Neural crest cell (in vitro differentiated cells): ENCODE measurements around the gene PDE11A. TPM values are rescaled to one million over a fixed set of nuclear protein-coding genes. Genes with fewer than 3 reads are reported as not detected.

Source experiments
- DNase-seq: peaks from one replicate; pipeline ENCODE4 v3.0.0; 2021; ENCODE audit warnings: low read depth, mixed read lengths, low spot score
- H3K27ac Mint-ChIP-seq: one replicate; pipeline ENCODE4 v1.8.0; 2021; ENCODE audit warnings: mild to moderate bottlenecking, mixed read lengths; ENCODE audit not compliant: unreplicated experiment
- H3K27me3 Mint-ChIP-seq: 2 replicates; pipeline ENCODE4 v1.8.0; 2021; ENCODE audit warnings: low read depth, mild to moderate bottlenecking, mixed read lengths
- H3K36me3 Mint-ChIP-seq: 2 replicates; pipeline ENCODE4 v1.8.0; 2021; ENCODE audit warnings: low read depth, mild to moderate bottlenecking, mixed read lengths
- H3K4me1 Mint-ChIP-seq: 2 replicates; pipeline ENCODE4 v1.8.0; 2021; ENCODE audit warnings: mixed read lengths
- H3K4me3 Mint-ChIP-seq: one replicate; pipeline ENCODE4 v1.8.0; 2021; ENCODE audit warnings: mild to moderate bottlenecking, mixed read lengths
- H3K9me3 Mint-ChIP-seq: 2 replicates; pipeline ENCODE4 v1.8.0; 2021; ENCODE audit warnings: mixed read lengths
- CTCF ChIP-seq: fragments of 200-600 bp; sonication (generic); conservative IDR thresholded peaks from 2 replicates; pipeline ENCODE4 v1.5.0; 2021; ENCODE audit warnings: antibody characterized with exemption, mild to moderate bottlenecking
- total RNA-seq: library from RNA; stranded (reverse); gene quantifications from 2 replicates; pipeline ENCODE4 v1.2.1, GENCODE V29; 2021

The PDE11A gene
- total RNA-seq, 1 donor from 2014 or later: 0.28 TPM

- H3K9me3 Mint-ChIP-seq: peaks cover 6% of the 10 kb centered on the region
- H3K27me3 Mint-ChIP-seq: peaks cover 2% of the 10 kb centered on the region
- TF ChIP-seq CTCF: no peak
- DNase-seq: no peak
- H3K4me1 Mint-ChIP-seq: peaks cover 49% of the 10 kb centered on the region
- no peak overlapping the region for H3K4me3 Mint-ChIP-seq
- peaks cover 4% of the 10 kb centered on the region for H3K36me3 Mint-ChIP-seq
- peak overlapping the region; percentile 36 for H3K27ac Mint-ChIP-seq
Observed at GRCh38 chr2:177603181-177603580, 469.4 kb downstream of the PDE11A start.

- Mint-ChIP-seq H3K4me1 (peaks cover 54% of the 10 kb centered on the region), H3K27me3 (peaks cover 2% of the 10 kb centered on the region), H3K27ac (peak overlapping the region; percentile 36)
Observed at GRCh38 chr2:177602611-177603164, 469.9 kb downstream of the PDE11A start.

DNA sequence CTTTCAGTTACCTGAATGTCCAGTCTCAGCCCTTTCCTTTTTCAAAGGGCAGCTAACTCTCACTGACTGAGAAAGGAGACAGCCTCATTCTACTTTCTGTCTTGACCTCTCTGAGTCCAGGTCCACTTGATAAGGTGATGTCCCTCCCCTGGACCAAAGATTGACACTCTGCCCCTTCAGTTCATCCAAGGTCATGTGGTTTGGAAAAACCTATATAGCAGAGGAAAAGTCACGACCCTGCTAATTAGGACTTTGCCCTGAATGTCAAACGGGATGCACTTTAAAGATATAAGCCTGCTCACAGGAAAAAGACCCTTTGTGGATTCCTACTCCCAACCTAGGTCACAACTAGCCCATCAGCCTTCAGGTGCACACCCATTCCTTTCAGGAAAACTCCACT is 471.7 kb downstream of the PDE11A start:
- DNase-seq: no peak
- Mint-ChIP-seq H3K4me1 (peaks cover 59% of the 10 kb centered on the region), H3K9me3 (no peaks in the 10 kb centered on the region), H3K27ac (no peak overlapping the region), H3K27me3 (no peaks in the 10 kb centered on the region), H3K4me3 (no peak overlapping the region), H3K36me3 (no peaks in the 10 kb centered on the region)
- no peak for TF ChIP-seq CTCF

More at GRCh38 chr2:177602611-177603164, 469.9 kb downstream of the PDE11A start:
- no peak for DNase-seq
- Mint-ChIP-seq H3K4me3 (no peak overlapping the region), H3K9me3 (peaks cover 4% of the 10 kb centered on the region), H3K36me3 (peaks cover 2% of the 10 kb centered on the region)
- no peak for TF ChIP-seq CTCF

DNA sequence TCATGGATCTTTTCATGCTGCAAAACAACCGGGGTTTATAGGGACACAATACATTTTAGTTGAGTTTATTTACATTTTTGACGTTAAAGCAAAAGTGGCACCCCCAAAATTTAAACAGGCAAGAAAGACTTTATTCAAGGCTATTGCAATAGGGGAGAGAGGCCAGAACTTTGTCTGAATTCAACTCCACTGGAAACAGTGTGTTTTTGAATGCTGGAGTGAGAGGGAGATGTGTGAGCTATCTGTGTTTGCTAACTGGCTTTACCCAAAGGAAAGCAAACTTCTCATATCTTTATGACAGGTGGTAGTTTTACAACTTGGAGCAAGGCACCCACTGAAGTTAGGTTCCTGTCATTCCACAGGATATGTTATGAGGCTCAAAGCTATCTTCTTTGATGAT is 472.6 kb downstream of the PDE11A start:
- Mint-ChIP-seq H3K4me3 (no peak overlapping the region), H3K36me3 (no peaks in the 10 kb centered on the region), H3K4me1 (peaks cover 59% of the 10 kb centered on the region), H3K27me3 (no peaks in the 10 kb centered on the region), H3K9me3 (no peaks in the 10 kb centered on the region), H3K27ac (no peak overlapping the region)
- DNase-seq: no peak
- no peak for TF ChIP-seq CTCF

DNA sequence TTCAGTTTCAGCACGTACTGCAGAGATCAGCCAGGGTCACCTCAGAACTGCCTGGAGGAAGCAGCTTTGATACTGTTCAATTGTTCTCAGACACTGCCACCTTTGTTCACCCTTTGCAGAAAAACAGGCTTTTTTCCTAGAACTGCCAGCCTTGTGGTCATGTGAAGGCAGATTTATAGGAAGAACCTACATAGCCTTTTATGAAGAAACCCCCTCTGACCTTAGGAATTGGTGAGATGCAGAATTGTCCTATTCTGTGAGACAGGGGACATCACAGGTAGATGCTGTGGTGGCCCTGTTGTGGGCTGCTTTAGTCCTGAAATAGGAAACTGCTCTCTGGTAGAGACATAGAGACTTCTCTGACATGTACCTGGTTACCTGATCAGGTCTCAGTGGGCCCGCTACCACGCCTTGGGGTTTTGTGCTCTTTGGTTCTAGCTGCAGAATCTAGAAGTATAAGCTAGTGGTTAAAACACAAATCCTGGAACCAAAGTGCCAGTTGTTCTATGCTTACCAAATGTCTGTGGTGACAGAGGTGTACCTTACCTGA is 473.4 kb downstream of the PDE11A start:
- TF ChIP-seq CTCF: no peak
- Mint-ChIP-seq H3K27me3 (no peaks in the 10 kb centered on the region), H3K36me3 (no peaks in the 10 kb centered on the region), H3K9me3 (no peaks in the 10 kb centered on the region), H3K27ac (peak overlapping the region; percentile 83), H3K4me3 (peak overlapping the region; percentile 58), H3K4me1 (peaks cover 55% of the 10 kb centered on the region)
- DNase-seq: no peak
